Peyer's patch (tissue), 4 donors: ENCODE data around the gene TRIM56.

Source experiments
- CTCF ChIP-seq, 6 experiments: fragments of 450-650 bp in 4 of 6; fragments of 200-600 bp in 2 of 6; sonication (generic) in 1 of 6; IDR thresholded peaks; one replicate each; pipeline ENCODE4 v1.5.1; 2017 to 2019; ENCODE audit warnings: antibody characterized with exemption in 6 of 6, mild to moderate bottlenecking in 3 of 6, moderate library complexity in 1 of 6
- POLR2A ChIP-seq, 2 donors: fragments of 450-650 bp; IDR thresholded peaks; one replicate each; pipeline ENCODE4 v1.5.1; 2017; ENCODE audit warnings: antibody characterized with exemption in 2 of 2, mild to moderate bottlenecking in 2 of 2, moderate library complexity in 2 of 2

GRCh38 chr7:101094791-101095375 lies 9.6 kb downstream of the TRIM56 start:
- TF ChIP-seq POLR2A (IDR thresholded peaks at IDR 0.05) (no peak), CTCF (IDR thresholded peaks at IDR 0.05) (peak in 5 of 6 experiments; percentile 13 to 55 (median 48))
